GM12891 (cell line): ENCODE data around the gene ZDHHC14.
A peak's percentile ranks its signal among the peaks of the same experiment; 100 is the strongest.

Experiments used
- DNase-seq: peaks from one replicate; pipeline ENCODE4 v3.0.0; 2011; ENCODE audit warnings: low spot score; ENCODE audit not compliant: insufficient read length
- FAIRE-seq: peaks from 2 replicates; lab custom pipeline; 2011; peaks lifted over from hg19 to GRCh38; lab: Jason Lieb, UNC
- PAX5 ChIP-seq: IDR thresholded peaks from 2 replicates; pipeline ENCODE4 v1.6.1; 2011; ENCODE audit warnings: low read length, moderate library complexity, mild to moderate bottlenecking; ENCODE audit not compliant: insufficient read depth, severe bottlenecking
- POLR2A ChIP-seq: IDR thresholded peaks from 2 replicates; pipeline ENCODE4 v1.6.1; 2011; ENCODE audit warnings: low read depth, low read length, control low read depth
- POLR2AphosphoS5 ChIP-seq: IDR thresholded peaks from 2 replicates; pipeline ENCODE4 v1.6.1; 2011; ENCODE audit warnings: low read depth, low read length, control low read depth
- POU2F2 ChIP-seq: IDR thresholded peaks from 2 replicates; pipeline ENCODE4 v1.6.1; 2011; ENCODE audit warnings: low read depth, mild to moderate bottlenecking, control low read depth, low read length, moderate library complexity
- SPI1 ChIP-seq: IDR thresholded peaks from 2 replicates; pipeline ENCODE4 v1.6.1; 2011; ENCODE audit warnings: low read depth, low read length, control low read depth
- TAF1 ChIP-seq: IDR thresholded peaks from 2 replicates; pipeline ENCODE4 v1.6.1; 2011; ENCODE audit warnings: low read depth, low read length, control low read depth

Gene ZDHHC14

GRCh38 chr6:157361886-157362285 is 19.1 kb upstream of the ZDHHC14 start:
- FAIRE-seq = no peak
- no peak for DNase-seq
- TF ChIP-seq POLR2A (no peak), PAX5 (no peak), POU2F2 (no peak), SPI1 (no peak), TAF1 (no peak), POLR2AphosphoS5 (no peak)

GRCh38 chr6:157364705-157365104 is 16.3 kb upstream of the ZDHHC14 start:
- FAIRE-seq (no peak), DNase-seq (no peak)
- TF ChIP-seq POLR2AphosphoS5 = no peak
- TF ChIP-seq TAF1 = no peak
- TF ChIP-seq POLR2A = no peak
- TF ChIP-seq POU2F2 = no peak
- no peak for TF ChIP-seq PAX5
- TF ChIP-seq SPI1 = no peak

- no peak for FAIRE-seq
- no peak for DNase-seq
- TF ChIP-seq POLR2A (no peak), POU2F2 (no peak), SPI1 (no peak), TAF1 (no peak), PAX5 (no peak), POLR2AphosphoS5 (no peak)
Measured at GRCh38 chr6:157366648-157367047, 14.3 kb upstream of the ZDHHC14 start.

- peak; percentile 5 for FAIRE-seq
- DNase-seq = no peak
- TF ChIP-seq SPI1 (no peak), PAX5 (no peak), POLR2AphosphoS5 (no peak), POLR2A (no peak), POU2F2 (no peak), TAF1 (no peak)
Measured at GRCh38 chr6:157368359-157369049, 12.5 kb upstream of the ZDHHC14 start.

GRCh38 chr6:157370755-157371154 is 10.2 kb upstream of the ZDHHC14 start:
- no peak for TF ChIP-seq TAF1
- TF ChIP-seq POU2F2 = no peak
- no peak for TF ChIP-seq POLR2A
- TF ChIP-seq POLR2AphosphoS5 = no peak
- no peak for TF ChIP-seq PAX5
- TF ChIP-seq SPI1 = no peak
- FAIRE-seq = no peak
- no peak for DNase-seq

GRCh38 chr6:157372501-157373280 is 8.3 kb upstream of the ZDHHC14 start:
- DNase-seq (no peak), FAIRE-seq (no peak)
- TF ChIP-seq POLR2A (no peak), POLR2AphosphoS5 (no peak), POU2F2 (no peak), SPI1 (no peak), TAF1 (no peak), PAX5 (no peak)

GRCh38 chr6:157374889-157375443 is 6.0 kb upstream of the ZDHHC14 start:
- no peak for FAIRE-seq

GRCh38 chr6:157376241-157376640 is 4.7 kb upstream of the ZDHHC14 start:
- FAIRE-seq = no peak
- no peak for DNase-seq
- no peak for TF ChIP-seq POLR2AphosphoS5
- TF ChIP-seq PAX5 = no peak

More at GRCh38 chr6:157374889-157375443, 6.0 kb upstream of the ZDHHC14 start:
- TF ChIP-seq POLR2A (no peak), PAX5 (no peak), SPI1 (no peak), TAF1 (no peak), POLR2AphosphoS5 (no peak), POU2F2 (no peak)
- no peak for DNase-seq

- peak; percentile 23 for FAIRE-seq
- TF ChIP-seq POLR2AphosphoS5 (no peak), PAX5 (no peak), SPI1 (no peak), TAF1 (no peak), POLR2A (no peak), POU2F2 (no peak)
- no peak for DNase-seq
Measured at GRCh38 chr6:157376706-157377230, 4.2 kb upstream of the ZDHHC14 start.
